Endothelial cell of umbilical vein (primary cell): ENCODE results near the gene DDIT3. TPM values are rescaled to one million over a fixed set of nuclear protein-coding genes. Genes with fewer than 3 reads are reported as not detected.

Experiments
- BruUV-seq: library from RNA; stranded (reverse); fragments of 400-500 nt; replicated peaks from 2 replicates; lab custom pipeline; 2021; lab: Mats Ljungman, UMichigan
- CTCF ChIA-PET: fragments of 300-600, 350-600 bp; sonication (Branson Sonifier 250); formaldehyde crosslinking; loops from one replicate; lab custom pipeline; 2021; ENCODE audit warnings: antibody characterized with exemption, inconsistent platforms; lab: Charles Lee
- POLR2A ChIA-PET: fragments of 300-600, 350-600 bp; sonication (Branson Sonifier 250); formaldehyde crosslinking; loops from one replicate; lab custom pipeline; 2021; ENCODE audit warnings: antibody characterized with exemption, inconsistent platforms; lab: Charles Lee
- DNase-seq: peaks from one replicate; pipeline ENCODE4 v3.0.0-alpha.2; 2011; ENCODE audit warnings: low read depth, low spot score
- FAIRE-seq: peaks from 2 replicates; lab custom pipeline; 2011; peaks lifted over from hg19 to GRCh38; lab: Jason Lieb, UNC
- H2AFZ ChIP-seq: 2 replicates; pipeline ENCODE4 v1.6.0; 2012; ENCODE audit warnings: low read depth, low read length, control low read depth, inconsistent platforms
- H3K27ac ChIP-seq: 2 replicates; pipeline ENCODE4 v1.5.1; 2011; ENCODE audit warnings: low read depth, mild to moderate bottlenecking, control low read depth, low read length, moderate library complexity; ENCODE audit not compliant: insufficient read depth
- H3K27me3 ChIP-seq, 2 experiments: 2 replicates each; pipeline versions ENCODE4 v1.6.0 to v1.6.1; 2011; ENCODE audit warnings: low read length in 2 of 2, mixed read lengths in 1 of 2; ENCODE audit not compliant: control insufficient read depth in 2 of 2, insufficient read depth in 2 of 2
- H3K36me3 ChIP-seq, 2 experiments: 2 replicates in 1 of 2; 3 replicates in 1 of 2; pipeline ENCODE4 v1.5.1; 2011; ENCODE audit warnings: low read length in 2 of 2, mild to moderate bottlenecking in 1 of 2, moderate library complexity in 1 of 2; ENCODE audit not compliant: control insufficient read depth in 2 of 2, insufficient read depth in 2 of 2; ENCODE audit errors: extremely low read depth in 1 of 2
- H3K4me1 ChIP-seq: 3 replicates; pipeline ENCODE4 v1.5.1; 2011; ENCODE audit warnings: mild to moderate bottlenecking, low read length; ENCODE audit not compliant: control insufficient read depth, insufficient read depth; ENCODE audit errors: extremely low read depth
- H3K4me2 ChIP-seq: 2 replicates; pipeline ENCODE4 v1.6.1; 2011; ENCODE audit warnings: low read length, control low read depth, mixed read lengths; ENCODE audit not compliant: insufficient read depth
- H3K4me3 ChIP-seq, 3 experiments: fragments of 200-600 bp in 1 of 3; sonication (generic), shearing (Covaris generic) in 1 of 3; replicated peaks in 1 of 3; 2 replicates each; pipeline ENCODE4 v1.5.1; 2011 to 2016; ENCODE audit warnings: control low read depth in 3 of 3, low read length in 3 of 3, mild to moderate bottlenecking in 2 of 3, inconsistent platforms in 1 of 3, low read depth in 1 of 3, moderate library complexity in 1 of 3; ENCODE audit not compliant: insufficient read depth in 1 of 3
- H3K79me2 ChIP-seq: 2 replicates; pipeline ENCODE4 v1.6.0; 2012; ENCODE audit warnings: low read length, inconsistent platforms; ENCODE audit not compliant: control insufficient read depth, insufficient read depth
- H3K9ac ChIP-seq: replicated peaks from 2 replicates; pipeline ENCODE3; 2011; ENCODE audit warnings: low read length, control low read depth; ENCODE audit not compliant: insufficient read depth; ENCODE audit errors: extremely low read depth
- H3K9me1 ChIP-seq: replicated peaks from 3 replicates; pipeline ENCODE4 v1.6.0; 2011; ENCODE audit warnings: mild to moderate bottlenecking, low read length; ENCODE audit not compliant: control insufficient read depth, insufficient read depth; ENCODE audit errors: extremely low read depth
- H3K9me3 ChIP-seq: replicated peaks from 2 replicates; pipeline ENCODE4 v1.5.1; 2012; ENCODE audit warnings: low read length, inconsistent platforms; ENCODE audit not compliant: control insufficient read depth, insufficient read depth
- H4K20me1 ChIP-seq: replicated peaks from 2 replicates; pipeline ENCODE3; 2011; ENCODE audit warnings: mild to moderate bottlenecking, low read length; ENCODE audit not compliant: control insufficient read depth, insufficient read depth; ENCODE audit errors: extremely low read depth
- CTCF ChIP-seq, 2 donors: IDR thresholded peaks; 1 replicate in 1 of 2; 2 replicates in 1 of 2; pipeline ENCODE4 v1.5.1; 2011; ENCODE audit warnings: low read length in 2 of 2, mild to moderate bottlenecking in 2 of 2, moderate library complexity in 2 of 2, control low read depth in 1 of 2, inconsistent platforms in 1 of 2, low read depth in 1 of 2; ENCODE audit not compliant: insufficient read depth in 1 of 2; ENCODE audit errors: extremely low read depth in 1 of 2
- GATA2 ChIP-seq: IDR thresholded peaks from 2 replicates; pipeline ENCODE4 v1.7.0; 2011; ENCODE audit warnings: low read depth, mild to moderate bottlenecking, moderate library complexity, mixed read lengths, low read length; ENCODE audit not compliant: insufficient read length, insufficient read depth
- MYC ChIP-seq: IDR thresholded peaks from one replicate; pipeline ENCODE4 v1.6.1; 2011; ENCODE audit warnings: mild to moderate bottlenecking, low read depth, low read length
- POLR2AphosphoS5 ChIP-seq: IDR thresholded peaks from 2 replicates; pipeline ENCODE4 v1.6.1; 2012; ENCODE audit warnings: low read depth, mild to moderate bottlenecking, control low read depth, low read length, moderate library complexity; ENCODE audit not compliant: insufficient read depth
- dilution Hi-C: fragments of 300-500 bp; cut with MboI; formaldehyde crosslinking; loops from one replicate; pipeline ENCODE4 v1.15.0; 2019; ENCODE audit warnings: low sequenced_read_pairs; ENCODE audit not compliant: extremely low pct_ligation_motif_present
- intact Hi-C: fragments of 100-400 bp; cut with micrococcal nuclease; formaldehyde crosslinking; loops from one replicate; pipeline ENCODE4 v1.10.0; 2022
- polyA plus RNA-seq, 4 experiments: library from polyadenylated mRNA; depleted of rRNA in 3 of 4; stranded (reverse) in 3 of 4; unstranded in 1 of 4; fragments of >200 nt; gene quantifications; 2 replicates each; pipeline versions ENCODE4 v1.2.1 to v1.2.3, GENCODE V29; 2011 to 2012; ENCODE audit warnings: missing spikeins in 1 of 4
- total RNA-seq: library from RNA; stranded (reverse); gene quantifications from 2 replicates; pipeline ENCODE4 v1.2.3, GENCODE V29; 2021

The DDIT3 gene
- total and polyA plus RNA-seq, 2 donors (not counting 3 experiments of a cell fraction or from before 2014, with no cell fraction given), result 13.7 to 22.0 TPM

- H3K9me3 ChIP-seq, result no peaks in the 10 kb centered on the region
- no peaks in the 10 kb centered on the region for H3K79me2 ChIP-seq
- H3K4me1 ChIP-seq, result no peaks in the 10 kb centered on the region
- peaks cover 33 to 39% of the 10 kb centered on the region in 2 experiments for H3K27me3 ChIP-seq
- CTCF ChIA-PET, result interaction anchor here (1.3 to 4.0 kb wide), 2 partner anchors 10 to 13 kb away, joined by 5 to 17 read pairs; partner anchors contain the start of gene GLI1
- POLR2A ChIA-PET, result no interaction called here
- no TSS peak for BruUV-seq
- H3K4me3 ChIP-seq, result no peak overlapping the region
- no peak overlapping the region for H3K27ac ChIP-seq
- TF ChIP-seq MYC (no peak), CTCF (IDR thresholded peaks at IDR 0.05; ENCODE audit: extremely low read depth in 1 of 2, insufficient read depth in 1 of 2, low read depth in 1 of 2, low read length in 2 of 2) (no peak), GATA2 (no peak), POLR2AphosphoS5 (no peak)
- H3K9ac ChIP-seq, result no peak overlapping the region
- H3K4me2 ChIP-seq, result no peak overlapping the region
- FAIRE-seq (no peak), DNase-seq (no peak)
- no peaks in the 10 kb centered on the region for H4K20me1 ChIP-seq
- H3K9me1 ChIP-seq, result no peaks in the 10 kb centered on the region
- intact Hi-C loops, result no loop called here
- no peak overlapping the region for H2AFZ ChIP-seq
- H3K36me3 ChIP-seq, result no peaks in the 10 kb centered on the region
- dilution Hi-C loops, result no loop called here
Measured at GRCh38 chr12:57469296-57470164, 50.8 kb downstream of the DDIT3 start.
